H1 (cell line): Measurements from ENCODE around the gene PLXND1. TPM values are rescaled to one million over a fixed set of nuclear protein-coding genes. Genes with fewer than 3 reads are reported as not detected.

Source experiments
- CTCF ChIA-PET: fragments of 300-600 bp; sonication (Branson Sonifier 250); formaldehyde crosslinking; loops from one replicate; lab custom pipeline; 2021; ENCODE audit not compliant: partially characterized antibody; lab: Charles Lee
- POLR2A ChIA-PET: fragments of 300-600 bp; sonication (Branson Sonifier 250); formaldehyde crosslinking; loops from one replicate; lab custom pipeline; 2021; ENCODE audit warnings: inconsistent platforms; ENCODE audit not compliant: partially characterized antibody; lab: Charles Lee
- DNase-seq, 2 experiments: peaks; one replicate each; pipeline versions ENCODE4 v3.0.0 to v3.0.0-alpha.2; 2010 to 2022; ENCODE audit warnings: low spot score in 2 of 2, low read depth in 1 of 2, mixed read lengths in 1 of 2
- FAIRE-seq: peaks from 2 replicates; lab custom pipeline; 2011; peaks lifted over from hg19 to GRCh38; lab: Jason Lieb, UNC
- H2AFZ ChIP-seq: 2 replicates; pipeline ENCODE4 v1.8.1; 2012; ENCODE audit warnings: low read length, inconsistent platforms
- H2AK5ac ChIP-seq: 2 replicates; pipeline ENCODE4 v1.6.1; 2013; ENCODE audit warnings: low read depth, low read length
- H2BK120ac ChIP-seq: replicated peaks from 2 replicates; pipeline ENCODE3; 2013; ENCODE audit warnings: low read depth, low read length, inconsistent platforms
- H2BK12ac ChIP-seq: 2 replicates; pipeline ENCODE4 v1.6.1; 2013; ENCODE audit warnings: low read depth, low read length
- H2BK15ac ChIP-seq: 2 replicates; pipeline ENCODE4 v1.6.1; 2013; ENCODE audit warnings: low read length
- H2BK20ac ChIP-seq: 2 replicates; pipeline ENCODE4 v1.6.1; 2013; ENCODE audit warnings: low read length
- H2BK5ac ChIP-seq: 2 replicates; pipeline ENCODE4 v1.6.1; 2013; ENCODE audit warnings: low read depth, low read length
- H3K14ac ChIP-seq: 2 replicates; pipeline ENCODE4 v1.6.1; 2013; ENCODE audit warnings: inconsistent platforms; ENCODE audit not compliant: insufficient read length
- H3K18ac ChIP-seq: 2 replicates; pipeline ENCODE4 v1.6.1; 2013; ENCODE audit warnings: low read length; ENCODE audit errors: extremely low read depth
- H3K23ac ChIP-seq: 2 replicates; pipeline ENCODE4 v1.6.1; 2013; ENCODE audit warnings: inconsistent platforms; ENCODE audit not compliant: insufficient read length
- H3K23me2 ChIP-seq: 2 replicates; pipeline ENCODE4 v1.6.1; 2013; ENCODE audit warnings: low read depth, low read length
- H3K27ac ChIP-seq: 2 replicates; pipeline ENCODE4 v1.6.1; 2011; ENCODE audit warnings: low read depth, low read length, inconsistent platforms
- H3K27me3 ChIP-seq, 4 experiments: replicated peaks in 1 of 4; 1 replicate in 1 of 4; 2 replicates in 3 of 4; pipeline versions ENCODE4 v1.6.1 to v1.8.1; 2011 to 2013; ENCODE audit warnings: low read length in 3 of 4, mild to moderate bottlenecking in 3 of 4, inconsistent platforms in 2 of 4, mixed read lengths in 2 of 4, moderate library complexity in 1 of 4; ENCODE audit not compliant: control insufficient read depth in 3 of 4, insufficient read depth in 3 of 4; ENCODE audit errors: extremely low read depth in 1 of 4
- H3K36me3 ChIP-seq, 4 experiments: 2 replicates each; pipeline versions ENCODE4 v1.6.1 to v1.8.1; 2011 to 2013; ENCODE audit warnings: mild to moderate bottlenecking in 4 of 4, low read length in 3 of 4, moderate library complexity in 2 of 4, control low read depth in 1 of 4, inconsistent platforms in 1 of 4; ENCODE audit not compliant: insufficient read depth in 4 of 4, control insufficient read depth in 2 of 4
- H3K4ac ChIP-seq: replicated peaks from 2 replicates; pipeline ENCODE3; 2013; ENCODE audit warnings: low read length, low read depth, mixed read lengths, inconsistent platforms; ENCODE audit not compliant: insufficient read length
- H3K4me1 ChIP-seq, 4 experiments: replicated peaks in 1 of 4; 1 replicate in 1 of 4; 2 replicates in 3 of 4; pipeline versions ENCODE4 v1.6.1 to v1.8.1; 2011 to 2013; ENCODE audit warnings: low read length in 3 of 4, inconsistent platforms in 2 of 4, mixed read lengths in 1 of 4; ENCODE audit not compliant: insufficient read depth in 4 of 4, control insufficient read depth in 3 of 4
- H3K4me2 ChIP-seq, 2 experiments: 2 replicates each; pipeline versions ENCODE4 v1.6.1 to v1.8.1; 2011 to 2013; ENCODE audit warnings: low read depth in 2 of 2, low read length in 2 of 2, control low read depth in 1 of 2, inconsistent platforms in 1 of 2, mild to moderate bottlenecking in 1 of 2; ENCODE audit not compliant: insufficient read depth in 1 of 2
- H3K4me3 ChIP-seq, 4 experiments: fragments of 200-600, 300-600 bp in 1 of 4; sonication (generic), shearing (Covaris generic), sonication (Bioruptor Twin) in 1 of 4; 2 replicates each; pipeline versions ENCODE4 v1.5.1 to v1.8.1; 2011 to 2016; ENCODE audit warnings: low read length in 4 of 4, low read depth in 3 of 4, control low read depth in 2 of 4, inconsistent platforms in 2 of 4, mild to moderate bottlenecking in 2 of 4, mixed read lengths in 1 of 4, moderate library complexity in 1 of 4; ENCODE audit not compliant: insufficient read depth in 2 of 4; ENCODE audit errors: extremely low read depth in 1 of 4
- H3K56ac ChIP-seq: replicated peaks from 2 replicates; pipeline ENCODE3; 2013; ENCODE audit warnings: low read depth, mild to moderate bottlenecking, mixed read lengths, low read length, inconsistent platforms; ENCODE audit not compliant: insufficient read length
- H3K79me1 ChIP-seq: 2 replicates; pipeline ENCODE4 v1.6.1; 2013; ENCODE audit warnings: low read depth, low read length, control low read depth
- H3K79me2 ChIP-seq, 2 experiments: 2 replicates each; pipeline versions ENCODE4 v1.6.1 to v1.8.1; 2012 to 2013; ENCODE audit warnings: low read length in 2 of 2, mild to moderate bottlenecking in 2 of 2, inconsistent platforms in 1 of 2; ENCODE audit not compliant: insufficient read depth in 2 of 2, control insufficient read depth in 1 of 2
- H3K9ac ChIP-seq, 4 experiments: replicated peaks in 1 of 4; 1 replicate in 1 of 4; 2 replicates in 3 of 4; pipeline versions ENCODE4 v1.6.1 to v1.8.1; 2011 to 2013; ENCODE audit warnings: low read depth in 3 of 4, low read length in 3 of 4, control low read depth in 2 of 4, mild to moderate bottlenecking in 2 of 4, moderate library complexity in 2 of 4, inconsistent platforms in 1 of 4; ENCODE audit errors: extremely low read depth in 1 of 4
- H3K9me3 ChIP-seq, 2 experiments: 2 replicates each; pipeline versions ENCODE4 v1.6.1 to v1.8.1; 2012 to 2013; ENCODE audit warnings: mild to moderate bottlenecking in 2 of 2, moderate library complexity in 2 of 2, control low read depth in 1 of 2, inconsistent platforms in 1 of 2, low read depth in 1 of 2, low read length in 1 of 2, mixed read lengths in 1 of 2; ENCODE audit not compliant: insufficient read depth in 2 of 2
- H4K20me1 ChIP-seq, 2 experiments: replicated peaks in 1 of 2; 2 replicates each; pipeline versions ENCODE3 to v1.8.1; 2011 to 2013; ENCODE audit warnings: inconsistent platforms in 2 of 2, low read length in 2 of 2, mild to moderate bottlenecking in 1 of 2; ENCODE audit not compliant: insufficient read depth in 2 of 2, control insufficient read depth in 1 of 2
- H4K5ac ChIP-seq: 2 replicates; pipeline ENCODE4 v1.6.1; 2013; ENCODE audit warnings: low read length, low read depth, mixed read lengths, inconsistent platforms; ENCODE audit not compliant: insufficient read length
- H4K8ac ChIP-seq: 2 replicates; pipeline ENCODE4 v1.8.0; 2013; ENCODE audit warnings: mild to moderate bottlenecking, moderate library complexity, low read length, inconsistent platforms; ENCODE audit not compliant: insufficient read depth; ENCODE audit errors: extremely low read depth
- H4K91ac ChIP-seq: replicated peaks from 2 replicates; pipeline ENCODE3; 2013; ENCODE audit warnings: low read length, mixed read lengths, inconsistent platforms; ENCODE audit not compliant: insufficient read length
- CEBPB ChIP-seq: IDR thresholded peaks from 2 replicates; pipeline ENCODE4 v1.6.1; 2012; ENCODE audit warnings: low read depth, low read length
- CTBP2 ChIP-seq: IDR thresholded peaks from 2 replicates; pipeline ENCODE4 v1.7.0; 2011; ENCODE audit warnings: borderline replicate concordance, mild to moderate bottlenecking, moderate library complexity, mixed read lengths, low read length; ENCODE audit not compliant: insufficient read depth, insufficient read length
- EZH2 ChIP-seq: fragments of 200-600 bp; sonication (generic); IDR thresholded peaks from 2 replicates; pipeline ENCODE4 v1.7.1; 2012; ENCODE audit warnings: low read depth, mild to moderate bottlenecking, moderate library complexity, low read length, inconsistent platforms; ENCODE audit not compliant: severe bottlenecking
- HDAC2 ChIP-seq, 2 experiments: fragments of 300-600 bp in 1 of 2; sonication (generic) in 1 of 2; IDR thresholded peaks; 2 replicates each; pipeline ENCODE4 v1.6.1; 2011 to 2012; ENCODE audit warnings: low read depth in 2 of 2, low read length in 2 of 2, mild to moderate bottlenecking in 2 of 2, moderate library complexity in 2 of 2, borderline replicate concordance in 1 of 2, inconsistent platforms in 1 of 2
- HDAC6 ChIP-seq: IDR thresholded peaks from one replicate; pipeline ENCODE4 v1.7.1; 2012; ENCODE audit warnings: low read depth, mild to moderate bottlenecking, inconsistent platforms, low read length, moderate library complexity
- RFX5 ChIP-seq: IDR thresholded peaks from 2 replicates; pipeline ENCODE4 v1.6.1; 2011; ENCODE audit warnings: low read depth, low read length, improper control_type of control experiment, borderline replicate concordance
- SAP30 ChIP-seq: fragments of 300-600 bp; sonication (generic); IDR thresholded peaks from 2 replicates; pipeline ENCODE4 v1.7.1; 2012; ENCODE audit warnings: low read length, moderate library complexity, mild to moderate bottlenecking, inconsistent platforms; ENCODE audit not compliant: insufficient read depth, insufficient replicate concordance
- TEAD4 ChIP-seq: IDR thresholded peaks from 2 replicates; pipeline ENCODE4 v1.6.1; 2012; ENCODE audit warnings: low read depth, low read length, inconsistent platforms, mixed read lengths
- ZNF274 ChIP-seq: IDR thresholded peaks from 2 replicates; pipeline ENCODE4 v1.7.0; 2012; ENCODE audit warnings: low read length, borderline replicate concordance; ENCODE audit errors: extremely low read depth
- WGBS, 2 experiments: shearing (Covaris generic) in 1 of 2; methylation state at CpG; one replicate each; pipeline versions ENCODE4 v1.1.6 to v1.1.7; 2013 to 2015; ENCODE audit warnings: low lambda C conversion rate in 2 of 2, mixed read lengths in 2 of 2, inconsistent platforms in 1 of 2, low coverage in 1 of 2, missing lambda C conversion rate in 1 of 2; ENCODE audit not compliant: insufficient replicate concordance in 2 of 2, insufficient coverage in 1 of 2, insufficient read length in 1 of 2; ENCODE audit errors: extremely low coverage in 1 of 2, missing lambda C conversion rate in 1 of 2; 5-methylcytosine and 5-hydroxymethylcytosine counted together
- polyA plus RNA-seq, 7 experiments: library from polyadenylated mRNA; depleted of rRNA in 3 of 7; stranded (reverse) in 5 of 7; unstranded in 2 of 7; fragments of >200 nt in 5 of 7; fragments of 200-250 nt in 2 of 7; gene quantifications; 1 replicate in 5 of 7; 2 replicates in 1 of 7; 4 replicates in 1 of 7; pipeline versions ENCODE4 v1.2.1 to v1.2.3, GENCODE V29; 2011 to 2013; ENCODE audit warnings: missing spikeins in 2 of 7, mixed read lengths in 2 of 7
- total RNA-seq: library from RNA; stranded (reverse); fragmentation: NEBNext Ultra II Directional; extraction: Animal tissue kit (Norgen Biotek cat#: 25700); gene quantifications from 2 replicates; pipeline ENCODE4 v1.2.1, GENCODE V29; 2021

Gene PLXND1
- total and polyA plus RNA-seq, 2 of the 8 experiments (the other 6 are each of a cell fraction or from before 2014, with no cell fraction given) = 17.7 to 66.4 TPM

DNA sequence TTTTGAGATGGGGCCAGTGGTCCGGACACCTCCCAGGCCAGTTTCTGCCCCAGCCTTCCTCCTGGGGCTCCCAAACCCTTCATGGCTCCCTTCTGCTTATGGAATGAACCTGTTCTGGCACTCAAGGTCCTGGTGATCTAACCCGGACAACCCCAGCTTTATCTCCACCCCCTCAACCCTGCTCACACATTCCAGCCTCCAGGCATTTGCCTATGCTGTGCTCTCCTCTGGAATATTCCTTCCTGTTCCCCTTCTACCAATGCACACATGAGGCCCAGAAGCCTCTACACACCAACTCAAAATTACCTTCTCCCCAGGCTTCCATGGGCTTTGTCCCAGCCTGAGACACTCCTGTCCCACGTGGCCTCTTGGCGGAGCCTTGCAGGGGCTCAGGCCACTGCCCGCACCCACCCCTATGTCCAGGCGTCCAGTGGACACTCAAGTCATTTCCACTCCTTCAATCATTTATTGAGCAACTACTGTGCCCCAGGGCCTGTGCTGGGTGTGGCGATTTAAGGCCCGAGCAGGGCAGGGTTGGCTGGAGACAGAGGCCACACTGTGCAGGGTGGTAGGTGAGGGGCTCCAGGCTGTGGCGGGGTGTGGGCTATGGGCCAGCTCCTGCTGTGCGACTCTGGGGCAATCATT, 18.8 kb downstream of the PLXND1 start:
- Histone ChIP-seq H4K8ac (no peak overlapping the region), H3K79me1 (peaks cover 4% of the 10 kb centered on the region), H4K20me1 (peaks cover 0 to 2% of the 10 kb centered on the region in 2 experiments), H3K4me1 (peaks cover 0 to 16% (median 10%) of the 10 kb centered on the region in 4 experiments; a peak in 6 of 7 replicates), H2BK120ac (no peak overlapping the region), H2BK15ac (no peak overlapping the region), H3K9me3 (no peaks in the 10 kb centered on the region), H3K56ac (no peak overlapping the region), H2BK12ac (no peak overlapping the region), H3K4ac (no peak overlapping the region), H3K36me3 (no peaks in the 10 kb centered on the region)
- ChIA-PET POLR2A (interaction anchor here (0.7 kb wide), 1 partner anchor 101 kb away, joined by 3 read pairs; no protein-coding TSS in a partner anchor), CTCF (interaction anchor here (1.9 kb wide), 1 partner anchor 11 kb away, joined by 7 read pairs; no protein-coding TSS in a partner anchor)
- FAIRE-seq = no peak
- 84% methylated on average over 10 of the region's 10 CpGs; no CpG with 5 or more reads in 1 of the 2 experiments for WGBS, 2 experiments
- TF ChIP-seq CTBP2 (no peak), EZH2 (no peak), SAP30 (no peak), TEAD4 (no peak), HDAC2 (IDR thresholded peaks at IDR 0.05; ENCODE audit: borderline replicate concordance in 1 of 2, low read depth in 2 of 2, low read length in 2 of 2) (no peak), CEBPB (no peak), HDAC6 (no peak), RFX5 (no peak), ZNF274 (no peak)
- TF ChIP-seq, all 59 proteins: peak for 0
- DNase-seq = no peak
- H3K79me2 ChIP-seq = peaks cover 0 to 5% of the 10 kb centered on the region in 2 experiments; a peak in 1 of 4 replicates
- H3K14ac ChIP-seq = no peak overlapping the region
- no peak overlapping the region for H2AK5ac ChIP-seq
- no peak overlapping the region for H2AFZ ChIP-seq
- no peak overlapping the region for H3K9ac ChIP-seq
- no peak overlapping the region for H3K23ac ChIP-seq
- H2BK5ac ChIP-seq = 0 out of 2 replicates have a peak overlapping the region, but pooled peaks have one; percentile 9
- H3K4me3 ChIP-seq = no peak overlapping the region
- no peak overlapping the region for H3K27ac ChIP-seq
- H3K27me3 ChIP-seq = no peaks in the 10 kb centered on the region
- H3K18ac ChIP-seq = no peak overlapping the region
- H2BK20ac ChIP-seq = no peak overlapping the region
- H4K91ac ChIP-seq = no peak overlapping the region
- H3K23me2 ChIP-seq = no peaks in the 10 kb centered on the region; the same call in 1 of the 2 replicates
- H3K4me2 ChIP-seq = no peak overlapping the region
- no peak overlapping the region for H4K5ac ChIP-seq
